Gastroesophageal sphincter (tissue), 4 donors: ENCODE data around the gene NME4. TPM values are rescaled to one million over a fixed set of nuclear protein-coding genes. Genes with fewer than 3 reads are reported as not detected.

ENCODE experiments used
- ATAC-seq: fragments of 150-250 bp; one replicate; pipeline ENCODE4 v1.9.1; 2016; ENCODE audit warnings: mild to moderate bottlenecking, moderate library complexity
- H3K27ac ChIP-seq, 4 donors: fragments of 200-600 bp; sonication (generic) in 3 of 4; 1 replicate in 3 of 4; 2 replicates in 1 of 4; pipeline ENCODE4 v1.5.1; 2016 to 2019
- H3K27me3 ChIP-seq: fragments of 200-600 bp; sonication (generic); one replicate; pipeline ENCODE4 v1.5.1; 2019
- H3K36me3 ChIP-seq, 2 donors: fragments of 200-600 bp; sonication (generic); one replicate each; pipeline ENCODE4 v1.5.1; 2019; ENCODE audit warnings: control low read depth in 1 of 2
- H3K4me1 ChIP-seq, 3 donors: fragments of 200-600 bp; sonication (generic); 1 replicate in 2 of 3; 2 replicates in 1 of 3; pipeline ENCODE4 v1.5.1; 2016 to 2019; ENCODE audit warnings: control low read depth in 2 of 3
- H3K4me3 ChIP-seq, 2 donors: fragments of 200-600 bp; sonication (generic); one replicate each; pipeline ENCODE4 v1.5.1; 2019; ENCODE audit warnings: mild to moderate bottlenecking in 1 of 2, moderate library complexity in 1 of 2
- H3K9me3 ChIP-seq, 3 donors: fragments of 200-600 bp; sonication (generic); one replicate each; pipeline ENCODE4 v1.5.1; 2017 to 2019; ENCODE audit warnings: control low read depth in 2 of 3
- EP300 ChIP-seq: sonication (generic); formaldehyde crosslinking; IDR thresholded peaks from one replicate; pipeline ENCODE4 v1.6.1; 2017; ENCODE audit warnings: antibody characterized with exemption, mild to moderate bottlenecking
- POLR2A ChIP-seq, 2 donors: fragments of 450-650 bp; IDR thresholded peaks; one replicate each; pipeline ENCODE4 v1.6.1; 2017; ENCODE audit warnings: antibody characterized with exemption in 2 of 2, mild to moderate bottlenecking in 2 of 2, moderate library complexity in 1 of 2
- POLR2AphosphoS5 ChIP-seq: sonication (generic); formaldehyde crosslinking; IDR thresholded peaks from one replicate; pipeline ENCODE4 v1.6.1; 2017; ENCODE audit warnings: antibody characterized with exemption
- WGBS, 2 donors: methylation state at CpG; one replicate each; pipeline ENCODE4 v1.1.5; 2018; ENCODE audit warnings: low coverage in 1 of 2; 5-methylcytosine and 5-hydroxymethylcytosine counted together
- total RNA-seq, 4 donors: library from RNA; depleted of rRNA; stranded (reverse); fragments of >200 nt; gene quantifications; one replicate each; pipeline ENCODE4 v1.1.0, GENCODE V29; 2016
- TF ChIP-seq, protein P1 (sequence below), 4 experiments: fragments of 200-600 bp in 2 of 4; fragments of 450-650 bp in 2 of 4; sonication (generic) in 1 of 4; IDR thresholded peaks; one replicate each; pipeline ENCODE4 v1.5.1; 2017 to 2019; ENCODE audit warnings: antibody characterized with exemption in 4 of 4, mild to moderate bottlenecking in 2 of 4, moderate library complexity in 2 of 4

NME4 gene
- total RNA-seq, 4 donors from 2014 or later, result 61.1 to 169 (median 136) TPM

DNA sequence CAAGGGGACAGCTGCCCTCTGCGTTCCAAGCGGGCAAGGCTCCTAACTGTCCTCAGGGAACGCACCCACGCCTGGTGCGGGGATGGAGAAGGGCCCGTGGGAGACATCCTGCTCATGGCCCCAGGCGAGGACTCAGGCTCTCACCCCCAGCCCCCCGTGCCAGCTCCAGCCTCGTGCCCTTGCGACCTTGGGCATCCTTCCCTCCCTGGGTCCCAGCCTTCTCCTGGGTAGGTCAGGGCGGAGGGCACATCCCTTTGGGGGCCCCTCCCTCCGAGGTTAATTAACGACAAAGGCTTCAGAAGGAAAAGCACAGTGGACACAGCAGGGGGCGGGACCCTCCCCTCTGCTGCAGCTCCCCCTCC lies 18.2 kb upstream of the NME4 start:
- no peak for TF ChIP-seq POLR2A (IDR thresholded peaks at IDR 0.05)
- TF ChIP-seq POLR2AphosphoS5, result no peak
- TF ChIP-seq EP300, result no peak
- TF ChIP-seq, protein P1, sequence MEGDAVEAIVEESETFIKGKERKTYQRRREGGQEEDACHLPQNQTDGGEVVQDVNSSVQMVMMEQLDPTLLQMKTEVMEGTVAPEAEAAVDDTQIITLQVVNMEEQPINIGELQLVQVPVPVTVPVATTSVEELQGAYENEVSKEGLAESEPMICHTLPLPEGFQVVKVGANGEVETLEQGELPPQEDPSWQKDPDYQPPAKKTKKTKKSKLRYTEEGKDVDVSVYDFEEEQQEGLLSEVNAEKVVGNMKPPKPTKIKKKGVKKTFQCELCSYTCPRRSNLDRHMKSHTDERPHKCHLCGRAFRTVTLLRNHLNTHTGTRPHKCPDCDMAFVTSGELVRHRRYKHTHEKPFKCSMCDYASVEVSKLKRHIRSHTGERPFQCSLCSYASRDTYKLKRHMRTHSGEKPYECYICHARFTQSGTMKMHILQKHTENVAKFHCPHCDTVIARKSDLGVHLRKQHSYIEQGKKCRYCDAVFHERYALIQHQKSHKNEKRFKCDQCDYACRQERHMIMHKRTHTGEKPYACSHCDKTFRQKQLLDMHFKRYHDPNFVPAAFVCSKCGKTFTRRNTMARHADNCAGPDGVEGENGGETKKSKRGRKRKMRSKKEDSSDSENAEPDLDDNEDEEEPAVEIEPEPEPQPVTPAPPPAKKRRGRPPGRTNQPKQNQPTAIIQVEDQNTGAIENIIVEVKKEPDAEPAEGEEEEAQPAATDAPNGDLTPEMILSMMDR (IDR thresholded peaks at IDR 0.05), result no peak
- Histone ChIP-seq H3K4me1 (peaks cover 0 to 44% (median 28%) of the 10 kb centered on the region in 3 donors), H3K4me3 (no peak overlapping the region), H3K27ac (no peak overlapping the region), H3K36me3 (peaks cover 0 to 40% of the 10 kb centered on the region in 2 donors), H3K9me3 (no peaks in the 10 kb centered on the region), H3K27me3 (no peaks in the 10 kb centered on the region)
- no peak for ATAC-seq
- no CpG with 5 or more reads among the region's 14 CpGs for WGBS, 2 donors

DNA sequence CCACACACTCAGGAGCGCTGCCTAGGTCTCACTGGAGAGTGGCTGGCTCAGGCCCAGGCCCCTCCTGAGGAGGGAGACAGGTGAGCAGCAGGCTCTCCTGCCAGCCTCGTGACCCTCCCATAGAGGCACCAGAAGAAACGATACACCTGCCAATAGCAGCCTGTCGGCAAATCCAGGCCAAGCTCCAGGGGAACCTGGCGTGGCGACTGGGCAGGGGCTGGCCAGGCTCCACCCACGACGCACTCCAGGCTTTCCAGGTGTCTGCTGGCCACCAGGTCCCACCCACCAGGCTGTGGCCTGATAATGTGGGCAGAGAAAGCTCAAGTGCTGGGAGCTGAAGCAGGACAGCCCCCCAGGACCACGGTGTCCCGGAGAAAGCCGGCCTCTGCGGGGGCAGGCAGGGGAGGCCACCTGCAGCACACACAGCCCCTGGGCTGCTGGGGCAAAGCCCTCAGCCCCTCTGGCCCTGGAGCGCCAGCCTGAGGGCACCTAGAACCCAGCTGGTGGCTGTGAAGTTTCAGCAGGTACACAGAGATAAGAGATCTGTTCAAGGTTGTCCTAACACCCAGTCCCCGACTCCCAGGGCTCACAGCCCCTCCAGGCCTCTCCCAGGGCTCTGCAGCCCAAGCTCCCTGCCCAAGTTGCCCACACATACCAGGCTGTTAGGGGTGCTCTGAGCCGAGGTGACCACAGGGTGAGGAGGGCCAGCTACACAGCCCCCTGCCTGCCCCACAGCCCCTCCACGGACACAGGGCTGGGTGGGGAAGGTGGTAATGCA lies 17.6 kb upstream of the NME4 start:
- TF ChIP-seq POLR2A (IDR thresholded peaks at IDR 0.05) (no peak), EP300 (no peak), POLR2AphosphoS5 (no peak)
- TF ChIP-seq, protein P1 (IDR thresholded peaks at IDR 0.05), result no peak
- no peaks in the 10 kb centered on the region for H3K9me3 ChIP-seq
- no peak overlapping the region for H3K4me3 ChIP-seq
- no peak overlapping the region for H3K27ac ChIP-seq
- WGBS, 2 donors, result no CpG with 5 or more reads among the region's 16 CpGs
- H3K27me3 ChIP-seq, result no peaks in the 10 kb centered on the region
- H3K4me1 ChIP-seq, result peaks cover 0 to 50% (median 28%) of the 10 kb centered on the region in 3 donors
- peaks cover 0 to 34% of the 10 kb centered on the region in 2 donors for H3K36me3 ChIP-seq
- no peak for ATAC-seq

GRCh38 chr16:379961-380761 lies 16.8 kb upstream of the NME4 start:
- Histone ChIP-seq H3K27me3 (no peaks in the 10 kb centered on the region), H3K36me3 (peaks cover 0 to 26% of the 10 kb centered on the region in 2 donors), H3K4me1 (peaks cover 0 to 50% (median 28%) of the 10 kb centered on the region in 3 donors), H3K9me3 (no peaks in the 10 kb centered on the region), H3K4me3 (peak overlapping the region in 1 of 2 donors; percentile 97), H3K27ac (peak overlapping the region in 2 of 4 donors; percentile 75 to 85)
- no peak for ATAC-seq
- TF ChIP-seq POLR2AphosphoS5, result no peak
- TF ChIP-seq EP300, result no peak
- TF ChIP-seq, protein P1 (IDR thresholded peaks at IDR 0.05), result no peak
- TF ChIP-seq POLR2A (IDR thresholded peaks at IDR 0.05), result no peak
- WGBS, 2 donors, result 80 to 100% methylated on average over 1 to 2 of the region's 27 CpGs

DNA sequence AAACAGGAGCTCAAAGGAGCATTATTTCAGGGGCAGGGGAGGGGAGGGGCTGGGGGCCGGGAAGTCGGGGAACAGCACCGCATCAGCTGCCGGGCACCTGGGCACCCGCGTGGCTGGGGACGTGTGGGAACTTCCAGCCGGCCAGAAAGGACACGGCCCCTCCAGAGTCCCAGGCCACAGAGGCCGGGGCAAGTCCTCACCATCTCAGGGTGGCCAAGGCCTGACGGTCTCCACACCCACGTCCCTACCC lies 16.3 kb upstream of the NME4 start:
- peaks cover 0 to 50% (median 28%) of the 10 kb centered on the region in 3 donors for H3K4me1 ChIP-seq
- WGBS, 2 donors, result no CpG with 5 or more reads among the region's 12 CpGs
- peak overlapping the region in 2 of 4 donors; percentile 75 to 85 for H3K27ac ChIP-seq
- no peaks in the 10 kb centered on the region for H3K27me3 ChIP-seq
- no peak for ATAC-seq
- no peaks in the 10 kb centered on the region for H3K9me3 ChIP-seq
- TF ChIP-seq, protein P1 (IDR thresholded peaks at IDR 0.05), result no peak
- TF ChIP-seq EP300 (no peak), POLR2A (IDR thresholded peaks at IDR 0.05) (no peak), POLR2AphosphoS5 (no peak)
- peak overlapping the region; percentile 79 to 97 for H3K4me3 ChIP-seq
- peaks cover 0 to 21% of the 10 kb centered on the region in 2 donors for H3K36me3 ChIP-seq
